Occipital lobe (tissue), 2 donors: Measurements from ENCODE around the gene PIK3R6. TPM values are rescaled to one million over a fixed set of nuclear protein-coding genes. Genes with fewer than 3 reads are reported as not detected.

Experiments used
- DNase-seq: peaks from one replicate; lab custom pipeline; 2025; lab: John Stamatoyannopoulos, UW
- total RNA-seq: library from RNA; depleted of rRNA; stranded (reverse); fragments of >200 nt; gene quantifications from one replicate; pipeline ENCODE4 v1.2.3, GENCODE V29; 2014

Gene PIK3R6
- total RNA-seq, 1 donor from 2014 or later: 0.47 TPM

- peak; percentile 11 for DNase-seq
Observed at GRCh38 chr17:8855477-8856204, 11.8 kb downstream of the PIK3R6 start.

GRCh38 chr17:8851600-8851999 is 15.9 kb downstream of the PIK3R6 start:
- no peak for DNase-seq

- no peak for DNase-seq
Observed at GRCh38 chr17:8849311-8850041, 18.0 kb downstream of the PIK3R6 start.

- no peak for DNase-seq
Observed at GRCh38 chr17:8847891-8848290, 19.6 kb downstream of the PIK3R6 start.

GRCh38 chr17:8846768-8847211 is 20.7 kb downstream of the PIK3R6 start:
- no peak for DNase-seq

- no peak for DNase-seq
Observed at GRCh38 chr17:8844229-8845218, 22.9 kb downstream of the PIK3R6 start.

GRCh38 chr17:8843344-8843743 is 24.1 kb downstream of the PIK3R6 start:
- no peak for DNase-seq

- no peak for DNase-seq
Observed at GRCh38 chr17:8841844-8842243, 25.6 kb downstream of the PIK3R6 start.

GRCh38 chr17:8839410-8839935 is 28.0 kb downstream of the PIK3R6 start:
- DNase-seq: no peak

GRCh38 chr17:8838551-8839095 is 28.9 kb downstream of the PIK3R6 start:
- no peak for DNase-seq

GRCh38 chr17:8837563-8838075 is 29.9 kb downstream of the PIK3R6 start:
- no peak for DNase-seq

GRCh38 chr17:8836821-8837562 is 30.5 kb downstream of the PIK3R6 start:
- no peak for DNase-seq

GRCh38 chr17:8835631-8836364 is 31.7 kb downstream of the PIK3R6 start:
- no peak for DNase-seq

- DNase-seq: no peak
Observed at GRCh38 chr17:8835106-8835505, 32.4 kb downstream of the PIK3R6 start.

- no peak for DNase-seq
Observed at GRCh38 chr17:8832711-8833352, 34.6 kb downstream of the PIK3R6 start.

- no peak for DNase-seq
Observed at GRCh38 chr17:8831234-8831849, 36.1 kb downstream of the PIK3R6 start.

GRCh38 chr17:8830141-8830540 is 37.3 kb downstream of the PIK3R6 start:
- no peak for DNase-seq
